GM18861 (cell line): ENCODE measurements around the gene DCDC1.

ENCODE experiments used
- ATAC-seq: cut with Tn5 transposase; IDR thresholded peaks from one replicate; pipeline ENCODE4 v1.9.1; 2021; ENCODE audit not compliant: unreplicated experiment

The DCDC1 gene

GRCh38 chr11:30919389-30920152 lies 450.0 kb downstream of the DCDC1 start:
- ATAC-seq = peak; percentile 66

GRCh38 chr11:30917859-30918478 lies 451.6 kb downstream of the DCDC1 start:
- peak; percentile 48 for ATAC-seq

GRCh38 chr11:30917266-30917665 lies 452.3 kb downstream of the DCDC1 start:
- no peak for ATAC-seq

GRCh38 chr11:30916764-30917163 lies 452.8 kb downstream of the DCDC1 start:
- no peak for ATAC-seq

- peak; percentile 43 for ATAC-seq
Measured at GRCh38 chr11:30914143-30914762, 455.3 kb downstream of the DCDC1 start.

- no peak for ATAC-seq
Measured at GRCh38 chr11:30911247-30911646, 458.3 kb downstream of the DCDC1 start.

- ATAC-seq = no peak
Measured at GRCh38 chr11:30908857-30909256, 460.7 kb downstream of the DCDC1 start.

GRCh38 chr11:30908272-30908671 lies 461.3 kb downstream of the DCDC1 start:
- no peak for ATAC-seq

- ATAC-seq = no peak
Measured at GRCh38 chr11:30902929-30903328, 466.6 kb downstream of the DCDC1 start.

GRCh38 chr11:30895046-30895445 lies 474.5 kb downstream of the DCDC1 start:
- no peak for ATAC-seq

- no peak for ATAC-seq
Measured at GRCh38 chr11:30893318-30893717, 476.2 kb downstream of the DCDC1 start.

- no peak for ATAC-seq
Measured at GRCh38 chr11:30889143-30889794, 480.3 kb downstream of the DCDC1 start.

- ATAC-seq = no peak
Measured at GRCh38 chr11:30879322-30880005, 490.1 kb downstream of the DCDC1 start.

- ATAC-seq = no peak
Measured at GRCh38 chr11:30878400-30878799, 491.1 kb downstream of the DCDC1 start.

- no peak for ATAC-seq
Measured at GRCh38 chr11:30876663-30877396, 492.7 kb downstream of the DCDC1 start.

GRCh38 chr11:30876228-30876627 lies 493.3 kb downstream of the DCDC1 start:
- no peak for ATAC-seq

GRCh38 chr11:30875806-30876205 lies 493.7 kb downstream of the DCDC1 start:
- no peak for ATAC-seq

- no peak for ATAC-seq
Measured at GRCh38 chr11:30873924-30874610, 495.5 kb downstream of the DCDC1 start.

- no peak for ATAC-seq
Measured at GRCh38 chr11:30868626-30869081, 500.9 kb downstream of the DCDC1 start.

GRCh38 chr11:30863209-30863608 lies 506.3 kb downstream of the DCDC1 start:
- no peak for ATAC-seq
